HepG2 (cell line): ENCODE results near the gene LIMD2. TPM values are rescaled to one million over a fixed set of nuclear protein-coding genes. Genes with fewer than 3 reads are reported as not detected.

Experiments
- CEBPB ChIP-seq: IDR thresholded peaks from 2 replicates; pipeline ENCODE4 v1.6.1; 2011; ENCODE audit warnings: low read depth, low read length, improper control_type of control experiment, borderline replicate concordance
- DR1 ChIP-seq: sonication (generic); formaldehyde crosslinking; IDR thresholded peaks from 2 replicates; pipeline ENCODE4 v1.8.0; 2021; ENCODE audit warnings: mild to moderate bottlenecking, missing genetic modification reagents, inconsistent platforms
- IKZF1 ChIP-seq: fragments of 450-650 bp; IDR thresholded peaks from 2 replicates; pipeline ENCODE4 v1.7.1; 2016
- JUND ChIP-seq: sonication (generic); formaldehyde crosslinking; IDR thresholded peaks from 2 replicates; pipeline ENCODE4 v1.8.0; 2022; ENCODE audit warnings: mild to moderate bottlenecking, missing genetic modification reagents
- MAF1 ChIP-seq: sonication (generic); formaldehyde crosslinking; IDR thresholded peaks from 2 replicates; pipeline ENCODE4 v1.5.0; 2020; ENCODE audit warnings: missing genetic modification reagents, borderline replicate concordance
- MAFF ChIP-seq: IDR thresholded peaks from 2 replicates; pipeline ENCODE4 v1.6.1; 2011; ENCODE audit warnings: low read depth, low read length, improper control_type of control experiment
- RAD21 ChIP-seq: fragments of 450-650 bp; formaldehyde crosslinking; IDR thresholded peaks from 2 replicates; pipeline ENCODE4 v1.5.0; 2020; ENCODE audit warnings: mild to moderate bottlenecking
- RXRB ChIP-seq: IDR thresholded peaks from 2 replicates; pipeline ENCODE4 v1.6.1; 2016; ENCODE audit warnings: borderline replicate concordance, missing genetic modification reagents, missing compliant biosample characterization
- SIX1 ChIP-seq: sonication (generic); formaldehyde crosslinking; IDR thresholded peaks from 2 replicates; pipeline ENCODE4 v1.4.0; 2020; ENCODE audit warnings: missing genetic modification reagents, borderline replicate concordance
- SMAD9 ChIP-seq: sonication (generic); formaldehyde crosslinking; IDR thresholded peaks from 2 replicates; pipeline ENCODE4 v1.5.1; 2020; ENCODE audit warnings: mild to moderate bottlenecking, missing genetic modification reagents
- TBX3 ChIP-seq: fragments of 450-650 bp; IDR thresholded peaks from 2 replicates; pipeline ENCODE4 v1.6.1; 2017; ENCODE audit warnings: antibody characterized with exemption, mild to moderate bottlenecking, inconsistent platforms, borderline replicate concordance
- XRCC5 ChIP-seq: fragments of 200-400 bp; formaldehyde crosslinking; optimal IDR thresholded peaks from 2 replicates; pipeline ENCODE3; 2017; ENCODE audit warnings: mild to moderate bottlenecking, low read length
- ZNF17 ChIP-seq: sonication (generic); formaldehyde crosslinking; IDR thresholded peaks from 2 replicates; pipeline ENCODE4 v1.5.0; 2020; ENCODE audit warnings: mild to moderate bottlenecking, missing genetic modification reagents
- ZNF280B ChIP-seq: sonication (generic); formaldehyde crosslinking; IDR thresholded peaks from 2 replicates; pipeline ENCODE4 v1.5.0; 2020; ENCODE audit warnings: missing genetic modification reagents, mild to moderate bottlenecking, borderline replicate concordance
- ZNF350 ChIP-seq: sonication (generic); formaldehyde crosslinking; IDR thresholded peaks from 2 replicates; pipeline ENCODE4 v1.4.0; 2020; ENCODE audit warnings: mild to moderate bottlenecking, low read depth, missing genetic modification reagents, borderline replicate concordance
- ZNF883 ChIP-seq: sonication (generic); formaldehyde crosslinking; IDR thresholded peaks from 2 replicates; pipeline ENCODE4 v1.5.1; 2020; ENCODE audit warnings: mild to moderate bottlenecking, missing genetic modification reagents; ENCODE audit errors: not compliant biosample characterization
- polyA plus RNA-seq, 8 experiments: library from polyadenylated mRNA; depleted of rRNA in 3 of 8; stranded (reverse) in 7 of 8; unstranded in 1 of 8; fragments of >200 nt; fragmentation: Illumina TruSeq in 4 of 8; extraction: Trizol in 4 of 8; gene quantifications; 2 replicates each; pipeline versions ENCODE4 v1.2.1 to v1.2.3, GENCODE V29; 2011 to 2016; ENCODE audit warnings: low read depth in 4 of 8, missing spikeins in 1 of 8, mixed read lengths in 1 of 8; ENCODE audit not compliant: insufficient read depth in 1 of 8
- total RNA-seq, 5 experiments: library from RNA; depleted of rRNA; stranded (reverse); fragments of >200 nt; fragmentation: Illumina TruSeq; extraction: Trizol; gene quantifications; 2 replicates each; pipeline ENCODE4 v1.2.3, GENCODE V29; 2016; ENCODE audit warnings: low read depth in 1 of 5
- TF ChIP-seq, protein P1 (sequence below): sonication (generic); formaldehyde crosslinking; IDR thresholded peaks from 2 replicates; pipeline ENCODE4 v1.4.0; 2020; ENCODE audit warnings: mild to moderate bottlenecking, missing genetic modification reagents
- TF ChIP-seq, protein P2 (sequence below): IDR thresholded peaks from 2 replicates; pipeline ENCODE4 v1.6.1; 2012; ENCODE audit warnings: inconsistent platforms

LIMD2 gene
- total and polyA plus RNA-seq, 2 of the 13 experiments (the other 11 are each of a cell fraction or from before 2014, with no cell fraction given) = 9.0 to 20.8 TPM

DNA sequence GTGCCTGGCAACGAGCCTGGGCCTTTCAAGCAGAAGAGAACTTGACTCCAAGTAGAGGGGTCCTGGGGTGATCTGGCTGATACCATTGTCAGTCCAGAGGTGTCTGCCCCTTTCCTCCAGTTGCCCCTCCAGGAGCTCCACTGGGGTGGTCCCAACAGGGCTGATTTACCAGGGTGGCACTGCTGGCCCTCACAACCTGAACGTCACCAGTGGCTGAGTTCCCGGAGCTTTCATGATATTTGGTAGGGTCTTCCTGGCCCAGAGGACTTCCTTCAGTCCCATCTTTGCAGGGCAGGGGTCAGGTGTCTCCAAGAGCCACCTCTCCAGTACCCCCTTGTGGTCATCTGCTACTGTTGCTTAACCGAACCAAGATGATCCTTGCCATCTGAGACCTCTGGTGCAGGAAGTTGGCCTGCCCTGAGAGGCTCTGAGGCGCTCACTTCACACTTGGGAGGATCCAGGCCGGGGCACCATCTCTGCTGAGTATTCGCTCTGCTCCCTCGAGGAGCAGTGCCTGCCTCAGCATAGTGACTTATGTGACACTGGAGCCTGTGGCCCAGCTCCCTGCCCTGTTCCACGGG, 3.5 kb downstream of the LIMD2 start (continued):
- TF ChIP-seq, protein P1, sequence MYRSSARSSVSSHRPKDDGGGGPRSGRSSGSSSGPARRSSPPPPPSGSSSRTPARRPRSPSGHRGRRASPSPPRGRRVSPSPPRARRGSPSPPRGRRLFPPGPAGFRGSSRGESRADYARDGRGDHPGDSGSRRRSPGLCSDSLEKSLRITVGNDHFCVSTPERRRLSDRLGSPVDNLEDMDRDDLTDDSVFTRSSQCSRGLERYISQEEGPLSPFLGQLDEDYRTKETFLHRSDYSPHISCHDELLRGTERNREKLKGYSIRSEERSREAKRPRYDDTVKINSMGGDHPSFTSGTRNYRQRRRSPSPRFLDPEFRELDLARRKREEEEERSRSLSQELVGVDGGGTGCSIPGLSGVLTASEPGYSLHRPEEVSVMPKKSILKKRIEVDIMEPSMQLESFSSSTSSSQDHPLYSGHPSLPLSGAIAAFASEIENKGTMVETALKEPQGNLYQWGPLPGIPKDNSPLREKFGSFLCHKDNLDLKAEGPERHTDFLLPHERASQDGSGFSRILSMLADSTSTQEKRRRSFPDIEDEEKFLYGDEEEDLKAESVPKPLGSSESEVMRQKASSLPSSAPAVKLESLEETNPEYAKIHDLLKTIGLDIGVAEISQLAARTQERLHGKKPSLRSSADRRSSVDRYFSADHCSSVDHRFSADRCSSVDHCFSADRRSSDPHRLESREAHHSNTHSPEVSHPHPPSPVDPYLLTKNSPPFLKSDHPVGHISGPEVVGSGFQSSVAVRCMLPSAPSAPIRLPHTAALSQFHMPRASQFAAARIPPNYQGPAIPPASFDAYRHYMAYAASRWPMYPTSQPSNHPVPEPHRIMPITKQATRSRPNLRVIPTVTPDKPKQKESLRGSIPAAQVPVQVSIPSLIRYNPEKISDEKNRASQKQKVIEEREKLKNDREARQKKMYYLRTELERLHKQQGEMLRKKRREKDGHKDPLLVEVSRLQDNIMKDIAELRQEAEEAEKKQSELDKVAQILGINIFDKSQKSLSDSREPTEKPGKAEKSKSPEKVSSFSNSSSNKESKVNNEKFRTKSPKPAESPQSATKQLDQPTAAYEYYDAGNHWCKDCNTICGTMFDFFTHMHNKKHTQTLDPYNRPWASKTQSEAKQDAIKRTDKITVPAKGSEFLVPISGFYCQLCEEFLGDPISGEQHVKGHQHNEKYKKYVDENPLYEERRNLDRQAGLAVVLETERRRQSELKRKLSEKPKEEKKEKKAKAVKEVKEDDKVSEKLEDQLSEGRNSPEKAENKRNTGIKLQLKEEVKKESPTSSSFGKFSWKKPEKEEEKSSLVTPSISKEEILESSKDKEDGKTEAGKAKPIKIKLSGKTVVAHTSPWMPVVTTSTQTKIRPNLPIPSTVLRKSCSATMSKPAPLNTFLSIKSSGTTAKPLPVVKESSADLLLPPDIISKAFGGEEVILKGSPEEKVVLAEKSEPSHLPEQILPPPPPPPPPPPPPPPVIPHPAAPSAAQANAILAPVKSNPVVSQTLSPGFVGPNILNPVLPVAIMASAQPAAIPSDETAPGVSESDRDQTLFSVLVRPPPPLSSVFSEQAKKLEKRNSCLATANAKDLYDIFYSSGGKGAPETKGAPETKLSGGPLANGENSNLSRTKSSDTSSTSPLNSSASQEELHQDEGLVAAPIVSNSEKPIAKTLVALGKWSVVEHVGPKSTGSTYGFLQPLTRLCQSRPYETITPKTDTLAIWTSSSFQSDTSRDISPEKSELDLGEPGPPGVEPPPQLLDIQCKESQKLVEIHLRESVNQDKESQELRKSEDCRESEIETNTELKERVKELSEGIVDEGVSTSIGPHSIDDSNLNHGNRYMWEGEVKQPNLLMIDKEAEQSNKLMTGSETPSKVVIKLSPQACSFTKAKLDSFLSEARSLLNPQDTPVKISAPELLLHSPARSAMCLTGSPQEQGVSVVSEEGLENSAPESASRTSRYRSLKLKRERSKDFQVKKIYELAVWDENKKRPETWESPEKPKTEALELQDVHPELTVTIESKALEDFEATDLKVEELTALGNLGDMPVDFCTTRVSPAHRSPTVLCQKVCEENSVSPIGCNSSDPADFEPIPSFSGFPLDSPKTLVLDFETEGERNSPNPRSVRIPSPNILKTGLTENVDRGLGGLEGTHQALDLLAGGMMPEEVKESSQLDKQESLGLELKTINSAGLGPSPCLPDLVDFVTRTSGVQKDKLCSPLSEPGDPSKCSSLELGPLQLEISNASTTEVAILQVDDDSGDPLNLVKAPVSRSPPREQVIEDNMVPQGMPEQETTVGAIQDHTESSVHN (CRISPR knock-in tag) = 0 out of 2 replicates have a peak, but pooled peaks have one; percentile 35
- TF ChIP-seq IKZF1 (no peak), DR1 (no peak), TBX3 (no peak), RXRB (CRISPR knock-in tag) (no peak), RAD21 (no peak), ZNF280B (CRISPR knock-in tag) (no peak), ZNF883 (CRISPR knock-in tag) (peak; percentile 31), ZNF17 (CRISPR knock-in tag) (no peak), CEBPB (0 out of 2 replicates have a peak, but pooled peaks have one; percentile 27), SMAD9 (CRISPR knock-in tag) (no peak), MAF1 (CRISPR knock-in tag) (no peak), ZNF350 (CRISPR knock-in tag) (0 out of 2 replicates have a peak, but pooled peaks have one; percentile 16), XRCC5 (peak; percentile 46), JUND (CRISPR knock-in tag) (no peak), MAFF (no peak), SIX1 (CRISPR knock-in tag) (no peak)
- TF ChIP-seq, protein P2, sequence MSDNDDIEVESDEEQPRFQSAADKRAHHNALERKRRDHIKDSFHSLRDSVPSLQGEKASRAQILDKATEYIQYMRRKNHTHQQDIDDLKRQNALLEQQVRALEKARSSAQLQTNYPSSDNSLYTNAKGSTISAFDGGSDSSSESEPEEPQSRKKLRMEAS = no peak
